GM12878 (cell line): ENCODE data around the gene PFKL. TPM values are rescaled to one million over a fixed set of nuclear protein-coding genes. Genes with fewer than 3 reads are reported as not detected.

Experiments
- ATAC-seq: fragments of 200-7000 bp; cut with Tn5 transposase; 3 replicates; pipeline ENCODE4 v1.9.1; 2020; ENCODE audit warnings: mild to moderate bottlenecking, moderate library complexity
- BruUV-seq: library from RNA; stranded (reverse); fragments of 400-500 nt; replicated peaks from 2 replicates; lab custom pipeline; 2021; lab: Mats Ljungman, UMichigan
- CTCF ChIA-PET: fragments of 300-600 bp; sonication (Branson Sonifier 250); formaldehyde crosslinking; extraction: SDS; loops from one replicate; lab custom pipeline; 2021; ENCODE audit warnings: inconsistent platforms; lab: Yijun Ruan, JAX
- POLR2A ChIA-PET: fragments of 350-600 bp; formaldehyde crosslinking; extraction: SDS; loops from one replicate; lab custom pipeline; 2021; ENCODE audit warnings: inconsistent platforms; lab: Charles Lee
- RAD21 ChIA-PET: fragments of 300-600 bp; sonication (Branson Sonifier 250); formaldehyde crosslinking; loops from one replicate; lab custom pipeline; 2023; ENCODE audit warnings: antibody characterized with exemption; ENCODE audit not compliant: unreplicated experiment; lab: Charles Lee
- SMC1A ChIA-PET: fragments of 300-600 bp; sonication (Branson Sonifier 250); formaldehyde crosslinking; loops from one replicate; lab custom pipeline; 2023; ENCODE audit not compliant: unreplicated experiment, uncharacterized antibody; lab: Charles Lee
- DNase-seq: peaks from one replicate; pipeline ENCODE4 v3.0.0-alpha.2; 2011; ENCODE audit warnings: low read depth, low spot score
- FAIRE-seq: peaks from 3 replicates; lab custom pipeline; 2011; peaks lifted over from hg19 to GRCh38; lab: Jason Lieb, UNC
- H2AFZ ChIP-seq: 2 replicates; pipeline ENCODE4 v1.6.0; 2011; ENCODE audit warnings: low read depth, low read length, control low read depth; ENCODE audit not compliant: control insufficient read depth
- H3K27ac ChIP-seq: 2 replicates; pipeline ENCODE4 v1.5.1; 2011; ENCODE audit warnings: control low read depth; ENCODE audit not compliant: control insufficient read depth, insufficient read depth
- H3K27me3 ChIP-seq, 2 experiments: replicated peaks in 1 of 2; 2 replicates each; pipeline versions ENCODE4 v1.6.0 to v1.6.1; 2011; ENCODE audit warnings: low read length in 1 of 2; ENCODE audit not compliant: control insufficient read depth in 2 of 2, insufficient read depth in 2 of 2
- H3K36me3 ChIP-seq, 2 experiments: 2 replicates each; pipeline ENCODE4 v1.5.1; 2011; ENCODE audit warnings: low read length in 1 of 2; ENCODE audit not compliant: control insufficient read depth in 2 of 2, insufficient read depth in 2 of 2
- H3K4me1 ChIP-seq: 2 replicates; pipeline ENCODE4 v1.6.1; 2011; ENCODE audit warnings: mild to moderate bottlenecking, low read length, moderate library complexity, mixed read lengths; ENCODE audit not compliant: control insufficient read depth, insufficient read depth
- H3K4me2 ChIP-seq: 2 replicates; pipeline ENCODE4 v1.6.0; 2011; ENCODE audit warnings: control low read depth; ENCODE audit not compliant: control insufficient read depth, insufficient read depth
- H3K4me3 ChIP-seq: fragments of 200-600 bp; sonication (generic); 2 replicates; pipeline ENCODE4 v1.5.1; 2016
- H3K79me2 ChIP-seq: 2 replicates; pipeline ENCODE4 v1.6.0; 2011; ENCODE audit warnings: low read length; ENCODE audit not compliant: control insufficient read depth, insufficient read depth
- H3K9ac ChIP-seq: 2 replicates; pipeline ENCODE4 v1.8.0; 2011; ENCODE audit warnings: low read length, control low read depth, mixed read lengths; ENCODE audit not compliant: control insufficient read depth, insufficient read depth
- H3K9me3 ChIP-seq: replicated peaks from 3 replicates; pipeline ENCODE4 v1.5.1; 2011; ENCODE audit warnings: mild to moderate bottlenecking, low read length; ENCODE audit not compliant: control insufficient read depth, insufficient read depth
- H4K20me1 ChIP-seq: 2 replicates; pipeline ENCODE4 v1.6.0; 2011; ENCODE audit not compliant: control insufficient read depth, insufficient read depth
- BHLHE40 ChIP-seq, 2 experiments: fragments of 450-650 bp in 1 of 2; IDR thresholded peaks; 2 replicates each; pipeline ENCODE4 v1.6.1; 2011 to 2017; ENCODE audit warnings: low read depth in 2 of 2, borderline replicate concordance in 1 of 2, improper control_type of control experiment in 1 of 2, low read length in 1 of 2, mild to moderate bottlenecking in 1 of 2
- CTCF ChIP-seq, 3 experiments: IDR thresholded peaks in 2 of 3; conservative IDR thresholded peaks in 1 of 3; 2 replicates each; pipeline ENCODE4 v1.5.1; 2011; ENCODE audit warnings: low read depth in 3 of 3, low read length in 3 of 3, mild to moderate bottlenecking in 3 of 3, control low read depth in 2 of 3, moderate library complexity in 2 of 3, inconsistent platforms in 1 of 3, mixed read lengths in 1 of 3; ENCODE audit not compliant: control insufficient read depth in 2 of 3, insufficient read depth in 1 of 3; ENCODE audit errors: extremely low read depth in 1 of 3
- IKZF2 ChIP-seq, 2 experiments: fragments of 450-650 bp; IDR thresholded peaks; 2 replicates each; pipeline ENCODE4 v1.6.1; 2017; ENCODE audit warnings: mild to moderate bottlenecking in 2 of 2, moderate library complexity in 2 of 2
- NBN ChIP-seq: fragments of 450-650 bp; IDR thresholded peaks from 2 replicates; pipeline ENCODE4 v1.6.1; 2016
- SMAD5 ChIP-seq: IDR thresholded peaks from 2 replicates; pipeline ENCODE4 v1.6.1; 2016; ENCODE audit warnings: antibody characterized with exemption, low read depth
- WGBS: methylation state at CpG from one replicate; pipeline ENCODE4 v1.1.6; 2016; ENCODE audit warnings: low lambda C conversion rate; ENCODE audit not compliant: insufficient replicate concordance, insufficient coverage; ENCODE audit errors: missing lambda C conversion rate; 5-methylcytosine and 5-hydroxymethylcytosine counted together
- in situ Hi-C: fragments of 300-500 bp; cut with MboI; formaldehyde crosslinking; loops from 9 replicates; pipeline ENCODE4 v1.14.3; 2018; ENCODE audit warnings: mixed read lengths
- intact Hi-C: fragments of 100-400 bp; cut with micrococcal nuclease; formaldehyde crosslinking; loops from one replicate; pipeline ENCODE4 v1.14.2; 2022; ENCODE audit not compliant: unreplicated experiment
- polyA plus RNA-seq, 11 experiments: library from polyadenylated mRNA; depleted of rRNA in 4 of 11; unstranded in 6 of 11; stranded (reverse) in 5 of 11; fragments of >200 nt; fragmentation: Nextera tagmentation in 4 of 11; fragmentation: Illumina TruSeq in 1 of 11; extraction: Ambion mirVana in 4 of 11; extraction: Trizol in 1 of 11; gene quantifications; 1 replicate in 1 of 11; 2 replicates in 10 of 11; pipeline versions ENCODE4 v1.2.1 to v1.2.3, GENCODE V29; 2011 to 2016; ENCODE audit warnings: inconsistent platforms in 2 of 11, missing spikeins in 2 of 11, low read depth in 1 of 11
- total RNA-seq, 4 experiments: library from RNA; depleted of rRNA in 3 of 4; stranded (reverse); fragments of >200 nt in 3 of 4; fragmentation: Illumina TruSeq in 1 of 4; extraction: Trizol in 1 of 4; gene quantifications; 2 replicates each; pipeline versions ENCODE4 v1.2.1 to v1.2.3, GENCODE V29; 2013 to 2021

Gene PFKL
- total and polyA plus RNA-seq, 10 of the 15 experiments (the other 5 are each of a cell fraction or from before 2014, with no cell fraction given) = 1.2 to 192 (median 112) TPM

GRCh38 chr21:44301141-44301540 lies 1.3 kb downstream of the PFKL start:
- intact Hi-C loops = no loop called here
- POLR2A ChIA-PET = interaction anchor here (0.9 kb wide), 1 partner anchor 37 kb away, joined by 3 read pairs; no protein-coding TSS in a partner anchor
- Histone ChIP-seq H3K36me3 (no peaks in the 10 kb centered on the region; a peak in 1 of 4 replicates), H3K9ac (peak overlapping the region; percentile 86), H3K27me3 (no peaks in the 10 kb centered on the region), H3K79me2 (peaks cover 63% of the 10 kb centered on the region), H3K4me3 (peak overlapping the region; percentile 96), H4K20me1 (no peaks in the 10 kb centered on the region), H3K4me1 (peaks cover 30% of the 10 kb centered on the region), H3K27ac (peak overlapping the region; percentile 76), H2AFZ (no peak overlapping the region), H3K4me2 (peak overlapping the region; percentile 90), H3K9me3 (no peaks in the 10 kb centered on the region)
- in situ Hi-C loops = no loop called here
- TF ChIP-seq CTCF (IDR thresholded peaks at IDR 0.05 in 2 of 3, conservative IDR thresholded peaks at IDR 0.05 in 1 of 3; ENCODE audit: control insufficient read depth in 2 of 3, extremely low read depth in 1 of 3, insufficient read depth in 1 of 3, low read depth in 3 of 3, low read length in 3 of 3) (no peak), BHLHE40 (IDR thresholded peaks at IDR 0.05; ENCODE audit: borderline replicate concordance in 1 of 2, low read depth in 2 of 2, low read length in 1 of 2) (no peak), NBN (no peak), SMAD5 (no peak), IKZF2 (IDR thresholded peaks at IDR 0.05) (no peak)
- CTCF ChIA-PET = interaction anchor here (0.6 to 0.9 kb wide), 3 partner anchors 36 to 492 kb away, joined by 3 read pairs; no protein-coding TSS in a partner anchor
- WGBS = 75% methylated on average over 13 of the region's 13 CpGs
- SMC1A ChIA-PET = no interaction called here
- RAD21 ChIA-PET = no interaction called here
- ATAC-seq (no peak), DNase-seq (no peak), FAIRE-seq (no peak)
- BruUV-seq = no TSS peak
